GM12878 (cell line): ENCODE measurements around the gene FERMT3. TPM values are rescaled to one million over a fixed set of nuclear protein-coding genes. Genes with fewer than 3 reads are reported as not detected.

Source experiments
- ATAC-seq: fragments of 200-7000 bp; cut with Tn5 transposase; 3 replicates; pipeline ENCODE4 v1.9.1; 2020; ENCODE audit warnings: mild to moderate bottlenecking, moderate library complexity
- BruUV-seq: library from RNA; stranded (reverse); fragments of 400-500 nt; replicated peaks from 2 replicates; lab custom pipeline; 2021; lab: Mats Ljungman, UMichigan
- CTCF ChIA-PET: fragments of 300-600 bp; sonication (Branson Sonifier 250); formaldehyde crosslinking; extraction: SDS; loops from one replicate; lab custom pipeline; 2021; ENCODE audit warnings: inconsistent platforms; lab: Yijun Ruan, JAX
- POLR2A ChIA-PET: fragments of 350-600 bp; formaldehyde crosslinking; extraction: SDS; loops from one replicate; lab custom pipeline; 2021; ENCODE audit warnings: inconsistent platforms; lab: Charles Lee
- RAD21 ChIA-PET: fragments of 300-600 bp; sonication (Branson Sonifier 250); formaldehyde crosslinking; loops from one replicate; lab custom pipeline; 2023; ENCODE audit warnings: antibody characterized with exemption; ENCODE audit not compliant: unreplicated experiment; lab: Charles Lee
- SMC1A ChIA-PET: fragments of 300-600 bp; sonication (Branson Sonifier 250); formaldehyde crosslinking; loops from one replicate; lab custom pipeline; 2023; ENCODE audit not compliant: unreplicated experiment, uncharacterized antibody; lab: Charles Lee
- DNase-seq: peaks from one replicate; pipeline ENCODE4 v3.0.0-alpha.2; 2011; ENCODE audit warnings: low read depth, low spot score
- FAIRE-seq: peaks from 3 replicates; lab custom pipeline; 2011; peaks lifted over from hg19 to GRCh38; lab: Jason Lieb, UNC
- H2AFZ ChIP-seq: 2 replicates; pipeline ENCODE4 v1.6.0; 2011; ENCODE audit warnings: low read depth, low read length, control low read depth; ENCODE audit not compliant: control insufficient read depth
- H3K27ac ChIP-seq: 2 replicates; pipeline ENCODE4 v1.5.1; 2011; ENCODE audit warnings: control low read depth; ENCODE audit not compliant: control insufficient read depth, insufficient read depth
- H3K27me3 ChIP-seq, 2 experiments: replicated peaks in 1 of 2; 2 replicates each; pipeline versions ENCODE4 v1.6.0 to v1.6.1; 2011; ENCODE audit warnings: low read length in 1 of 2; ENCODE audit not compliant: control insufficient read depth in 2 of 2, insufficient read depth in 2 of 2
- H3K36me3 ChIP-seq, 2 experiments: 2 replicates each; pipeline ENCODE4 v1.5.1; 2011; ENCODE audit warnings: low read length in 1 of 2; ENCODE audit not compliant: control insufficient read depth in 2 of 2, insufficient read depth in 2 of 2
- H3K4me1 ChIP-seq: 2 replicates; pipeline ENCODE4 v1.6.1; 2011; ENCODE audit warnings: mild to moderate bottlenecking, low read length, moderate library complexity, mixed read lengths; ENCODE audit not compliant: control insufficient read depth, insufficient read depth
- H3K4me2 ChIP-seq: 2 replicates; pipeline ENCODE4 v1.6.0; 2011; ENCODE audit warnings: control low read depth; ENCODE audit not compliant: control insufficient read depth, insufficient read depth
- H3K4me3 ChIP-seq: fragments of 200-600 bp; sonication (generic); 2 replicates; pipeline ENCODE4 v1.5.1; 2016
- H3K79me2 ChIP-seq: 2 replicates; pipeline ENCODE4 v1.6.0; 2011; ENCODE audit warnings: low read length; ENCODE audit not compliant: control insufficient read depth, insufficient read depth
- H3K9ac ChIP-seq: 2 replicates; pipeline ENCODE4 v1.8.0; 2011; ENCODE audit warnings: low read length, control low read depth, mixed read lengths; ENCODE audit not compliant: control insufficient read depth, insufficient read depth
- H3K9me3 ChIP-seq: replicated peaks from 3 replicates; pipeline ENCODE4 v1.5.1; 2011; ENCODE audit warnings: mild to moderate bottlenecking, low read length; ENCODE audit not compliant: control insufficient read depth, insufficient read depth
- H4K20me1 ChIP-seq: 2 replicates; pipeline ENCODE4 v1.6.0; 2011; ENCODE audit not compliant: control insufficient read depth, insufficient read depth
- E4F1 ChIP-seq: fragments of 450-650 bp; IDR thresholded peaks from 2 replicates; pipeline ENCODE4 v1.6.1; 2018; ENCODE audit warnings: borderline replicate concordance, mild to moderate bottlenecking; ENCODE audit not compliant: partially characterized antibody
- RFX5 ChIP-seq: IDR thresholded peaks from 2 replicates; pipeline ENCODE4 v1.6.1; 2011; ENCODE audit warnings: low read depth, low read length, improper control_type of control experiment
- RUNX3 ChIP-seq: IDR thresholded peaks from 2 replicates; pipeline ENCODE4 v1.6.1; 2012; ENCODE audit warnings: low read length, inconsistent platforms
- SREBF1 ChIP-seq: IDR thresholded peaks from 2 replicates; pipeline ENCODE4 v1.6.1; 2012; ENCODE audit warnings: mild to moderate bottlenecking, low read length
- ZZZ3 ChIP-seq: IDR thresholded peaks from 2 replicates; pipeline ENCODE4 v1.6.1; 2011; ENCODE audit warnings: low read depth; ENCODE audit not compliant: control insufficient read depth, insufficient read length
- WGBS: methylation state at CpG from one replicate; pipeline ENCODE4 v1.1.6; 2016; ENCODE audit warnings: low lambda C conversion rate; ENCODE audit not compliant: insufficient replicate concordance, insufficient coverage; ENCODE audit errors: missing lambda C conversion rate; 5-methylcytosine and 5-hydroxymethylcytosine counted together
- in situ Hi-C: fragments of 300-500 bp; cut with MboI; formaldehyde crosslinking; loops from 9 replicates; pipeline ENCODE4 v1.14.3; 2018; ENCODE audit warnings: mixed read lengths
- intact Hi-C: fragments of 100-400 bp; cut with micrococcal nuclease; formaldehyde crosslinking; loops from one replicate; pipeline ENCODE4 v1.14.2; 2022; ENCODE audit not compliant: unreplicated experiment
- polyA plus RNA-seq, 11 experiments: library from polyadenylated mRNA; depleted of rRNA in 4 of 11; unstranded in 6 of 11; stranded (reverse) in 5 of 11; fragments of >200 nt; fragmentation: Nextera tagmentation in 4 of 11; fragmentation: Illumina TruSeq in 1 of 11; extraction: Ambion mirVana in 4 of 11; extraction: Trizol in 1 of 11; gene quantifications; 1 replicate in 1 of 11; 2 replicates in 10 of 11; pipeline versions ENCODE4 v1.2.1 to v1.2.3, GENCODE V29; 2011 to 2016; ENCODE audit warnings: inconsistent platforms in 2 of 11, missing spikeins in 2 of 11, low read depth in 1 of 11
- total RNA-seq, 4 experiments: library from RNA; depleted of rRNA in 3 of 4; stranded (reverse); fragments of >200 nt in 3 of 4; fragmentation: Illumina TruSeq in 1 of 4; extraction: Trizol in 1 of 4; gene quantifications; 2 replicates each; pipeline versions ENCODE4 v1.2.1 to v1.2.3, GENCODE V29; 2013 to 2021

FERMT3 gene
- total and polyA plus RNA-seq, 10 of the 15 experiments (the other 5 are each of a cell fraction or from before 2014, with no cell fraction given) = 2.0 to 211 (median 114) TPM

DNA sequence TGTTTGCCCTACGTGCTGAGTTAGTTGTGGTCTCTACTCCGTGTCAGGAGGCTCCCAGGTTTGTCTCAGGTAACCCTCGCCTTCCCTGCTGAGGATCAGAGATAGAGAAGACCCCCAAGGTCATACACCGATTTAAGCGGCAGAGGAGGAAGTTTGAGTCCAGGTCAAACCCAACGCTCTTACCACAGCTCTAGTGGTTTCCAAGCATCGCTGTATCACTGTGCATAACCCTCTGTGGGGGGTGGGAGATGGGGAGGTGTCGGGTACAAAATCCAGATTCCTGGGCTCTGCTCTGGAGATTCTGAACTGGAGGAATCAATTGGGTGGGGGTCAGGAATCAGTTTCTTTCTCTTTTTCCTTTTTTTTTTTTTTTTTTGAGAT lies 24.5 kb downstream of the FERMT3 start:
- 0% methylated on average over 8 of the region's 8 CpGs for WGBS
- peak overlapping the region; percentile 95 for H3K4me3 ChIP-seq
- ATAC-seq = no peak
- CTCF ChIA-PET = interaction anchor here (1.2 kb wide), 1 partner anchor 24 kb away, joined by 8 read pairs; the partner anchor contains the start of gene FERMT3
- TF ChIP-seq RUNX3 (peak; percentile 56), ZZZ3 (no peak), E4F1 (no peak), RFX5 (no peak), SREBF1 (no peak)
- TF ChIP-seq, all 136 proteins: peak for 1
- peak overlapping the region; percentile 79 for H3K9ac ChIP-seq
- no peaks in the 10 kb centered on the region for H3K27me3 ChIP-seq
- peak overlapping the region; percentile 86 for H3K27ac ChIP-seq
- in situ Hi-C loops (loop anchor here (25.0 kb wide), 1 partner anchor 1631 kb away; the partner anchor contains the start of genes CFL1, EFEMP2 and MUS81), intact Hi-C loops (no loop called here)
- peak overlapping the region; percentile 94 for H2AFZ ChIP-seq
- H3K9me3 ChIP-seq = no peaks in the 10 kb centered on the region
- H3K36me3 ChIP-seq = no peaks in the 10 kb centered on the region
- H3K79me2 ChIP-seq = peaks cover 35% of the 10 kb centered on the region
- H3K4me2 ChIP-seq = peak overlapping the region; percentile 98
- DNase-seq = no peak
- RAD21 ChIA-PET = no interaction called here
- no peak for FAIRE-seq
- peaks cover 40% of the 10 kb centered on the region for H3K4me1 ChIP-seq
- POLR2A ChIA-PET = interaction anchor here (0.6 to 9.7 kb wide), 6 partner anchors 13 to 255 kb away, joined by 4 to 77 read pairs (median 9); partner anchors contain the start of genes FERMT3, FKBP2 and PPP1R14B
- H4K20me1 ChIP-seq = no peaks in the 10 kb centered on the region
- BruUV-seq = no TSS peak
- SMC1A ChIA-PET = no interaction called here
